K562 (cell line): ENCODE measurements around the gene TSPAN1. TPM values are rescaled to one million over a fixed set of nuclear protein-coding genes. Genes with fewer than 3 reads are reported as not detected.

Experiments
- CREM ChIP-seq: IDR thresholded peaks from 2 replicates; pipeline ENCODE4 v1.6.1; 2014; ENCODE audit warnings: antibody characterized with exemption, low read depth
- GMEB1 ChIP-seq: fragments of 250-450 bp; sonication (Bioruptor Pico); IDR thresholded peaks from 2 replicates; pipeline ENCODE4 v1.4.0; 2020; ENCODE audit warnings: mild to moderate bottlenecking
- KDM5B ChIP-seq: fragments of 200-600 bp; sonication (generic); IDR thresholded peaks from 2 replicates; pipeline ENCODE4 v1.6.1; 2012; ENCODE audit warnings: low read depth, mild to moderate bottlenecking, moderate library complexity, low read length, control low read depth, inconsistent platforms; ENCODE audit not compliant: insufficient replicate concordance
- RFX5 ChIP-seq: IDR thresholded peaks from 2 replicates; pipeline ENCODE4 v1.6.1; 2011; ENCODE audit warnings: low read depth, mild to moderate bottlenecking, improper control_type of control experiment, low read length
- SRF ChIP-seq, 2 experiments: fragments of 250-450, 450-650 bp in 1 of 2; sonication (Bioruptor Pico) in 1 of 2; sonication (generic) in 1 of 2; formaldehyde crosslinking; IDR thresholded peaks; 2 replicates each; pipeline versions ENCODE4 v1.5.0 to v1.5.1; 2020 to 2022; ENCODE audit warnings: mild to moderate bottlenecking in 1 of 2, missing genetic modification reagents in 1 of 2
- SRSF1 ChIP-seq: fragments of 200-400 bp; formaldehyde crosslinking; IDR thresholded peaks from 2 replicates; pipeline ENCODE4 v1.6.1; 2017; ENCODE audit warnings: mild to moderate bottlenecking, low read depth, low read length, moderate library complexity
- XRCC4 ChIP-seq: IDR thresholded peaks from one replicate; pipeline ENCODE4 v1.6.1; 2011; ENCODE audit not compliant: insufficient read depth, insufficient read length; ENCODE audit errors: extremely low read depth
- polyA plus RNA-seq, 8 experiments: library from polyadenylated mRNA; depleted of rRNA in 4 of 8; stranded (reverse) in 5 of 8; unstranded in 3 of 8; fragments of >200 nt; fragmentation: Nextera tagmentation in 2 of 8; fragmentation: Illumina TruSeq in 1 of 8; extraction: Ambion mirVana in 2 of 8; extraction: Trizol in 1 of 8; gene quantifications; 2 replicates each; pipeline versions ENCODE4 v1.2.1 to v1.2.3, GENCODE V29; 2011 to 2014; ENCODE audit warnings: inconsistent platforms in 1 of 8, missing spikeins in 1 of 8
- total RNA-seq, 7 experiments: library from RNA; depleted of rRNA in 6 of 7; stranded (reverse); fragments of >200 nt in 6 of 7; fragmentation: Illumina TruSeq in 2 of 7; extraction: Trizol in 2 of 7; gene quantifications; 2 replicates each; pipeline versions ENCODE4 v1.2.1 to v1.2.3, GENCODE V29; 2011 to 2021; ENCODE audit warnings: low replicate concordance in 1 of 7
- TF ChIP-seq, protein P1 (sequence below): sonication (generic); formaldehyde crosslinking; IDR thresholded peaks from 2 replicates; pipeline ENCODE4 v1.8.1; 2023; ENCODE audit warnings: missing genetic modification reagents, mild to moderate bottlenecking, borderline replicate concordance
- TF ChIP-seq, protein P2 (sequence below): fragments of 450-650 bp; IDR thresholded peaks from 2 replicates; pipeline ENCODE4 v1.6.1; 2016; ENCODE audit warnings: borderline replicate concordance

The TSPAN1 gene
- total and polyA plus RNA-seq, 9 of the 15 experiments (the other 6 are each of a cell fraction or from before 2014, with no cell fraction given), result 0.58 TPM; not detected in 8

DNA sequence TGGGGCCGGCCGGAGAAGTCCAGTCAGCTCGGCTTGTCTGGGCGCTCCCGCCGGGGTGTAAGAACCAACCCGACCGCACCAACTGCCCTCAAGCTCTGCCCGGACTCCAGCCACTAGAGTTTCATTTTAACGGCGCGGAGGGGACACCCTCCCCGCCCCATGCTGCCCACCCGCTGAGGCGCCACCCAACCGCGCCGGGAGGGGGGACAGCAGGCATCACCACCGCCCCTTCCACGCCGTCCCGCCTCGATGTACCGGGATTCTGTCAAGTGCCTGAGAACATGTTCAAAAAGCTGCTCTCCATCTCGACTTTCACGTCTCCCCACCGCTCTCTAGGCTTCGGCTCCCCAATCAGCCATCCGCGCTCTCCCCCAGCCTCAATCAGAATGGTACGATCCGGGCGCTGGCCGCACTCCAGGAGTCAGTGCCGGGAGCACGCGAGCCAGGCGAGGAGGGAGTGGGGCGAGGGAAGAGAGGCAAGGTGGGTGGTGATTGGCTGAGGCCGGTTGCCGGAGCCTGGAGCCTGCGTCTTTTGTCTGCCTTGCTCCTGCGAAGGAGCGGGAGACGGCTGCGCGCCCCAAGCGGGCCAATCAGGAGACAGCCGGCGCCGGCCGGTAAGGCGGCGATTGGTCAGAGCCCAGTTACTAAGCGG lies 42.2 kb upstream of the TSPAN1 start, which contains the start of gene PIK3R3 (continued):
- TF ChIP-seq, protein P1, sequence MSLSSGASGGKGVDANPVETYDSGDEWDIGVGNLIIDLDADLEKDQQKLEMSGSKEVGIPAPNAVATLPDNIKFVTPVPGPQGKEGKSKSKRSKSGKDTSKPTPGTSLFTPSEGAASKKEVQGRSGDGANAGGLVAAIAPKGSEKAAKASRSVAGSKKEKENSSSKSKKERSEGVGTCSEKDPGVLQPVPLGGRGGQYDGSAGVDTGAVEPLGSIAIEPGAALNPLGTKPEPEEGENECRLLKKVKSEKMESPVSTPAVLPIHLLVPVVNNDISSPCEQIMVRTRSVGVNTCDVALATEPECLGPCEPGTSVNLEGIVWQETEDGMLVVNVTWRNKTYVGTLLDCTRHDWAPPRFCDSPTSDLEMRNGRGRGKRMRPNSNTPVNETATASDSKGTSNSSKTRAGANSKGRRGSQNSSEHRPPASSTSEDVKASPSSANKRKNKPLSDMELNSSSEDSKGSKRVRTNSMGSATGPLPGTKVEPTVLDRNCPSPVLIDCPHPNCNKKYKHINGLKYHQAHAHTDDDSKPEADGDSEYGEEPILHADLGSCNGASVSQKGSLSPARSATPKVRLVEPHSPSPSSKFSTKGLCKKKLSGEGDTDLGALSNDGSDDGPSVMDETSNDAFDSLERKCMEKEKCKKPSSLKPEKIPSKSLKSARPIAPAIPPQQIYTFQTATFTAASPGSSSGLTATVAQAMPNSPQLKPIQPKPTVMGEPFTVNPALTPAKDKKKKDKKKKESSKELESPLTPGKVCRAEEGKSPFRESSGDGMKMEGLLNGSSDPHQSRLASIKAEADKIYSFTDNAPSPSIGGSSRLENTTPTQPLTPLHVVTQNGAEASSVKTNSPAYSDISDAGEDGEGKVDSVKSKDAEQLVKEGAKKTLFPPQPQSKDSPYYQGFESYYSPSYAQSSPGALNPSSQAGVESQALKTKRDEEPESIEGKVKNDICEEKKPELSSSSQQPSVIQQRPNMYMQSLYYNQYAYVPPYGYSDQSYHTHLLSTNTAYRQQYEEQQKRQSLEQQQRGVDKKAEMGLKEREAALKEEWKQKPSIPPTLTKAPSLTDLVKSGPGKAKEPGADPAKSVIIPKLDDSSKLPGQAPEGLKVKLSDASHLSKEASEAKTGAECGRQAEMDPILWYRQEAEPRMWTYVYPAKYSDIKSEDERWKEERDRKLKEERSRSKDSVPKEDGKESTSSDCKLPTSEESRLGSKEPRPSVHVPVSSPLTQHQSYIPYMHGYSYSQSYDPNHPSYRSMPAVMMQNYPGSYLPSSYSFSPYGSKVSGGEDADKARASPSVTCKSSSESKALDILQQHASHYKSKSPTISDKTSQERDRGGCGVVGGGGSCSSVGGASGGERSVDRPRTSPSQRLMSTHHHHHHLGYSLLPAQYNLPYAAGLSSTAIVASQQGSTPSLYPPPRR (CRISPR knock-in tag), result peak; percentile 87; the same call in 1 of the 2 replicates
- no peak for TF ChIP-seq XRCC4
- no peak for TF ChIP-seq SRSF1
- TF ChIP-seq CREM, result peak; percentile 82
- peak; percentile 30; the same call in 1 of the 2 replicates for TF ChIP-seq GMEB1
- peak in 1 of 2 experiments; percentile 73; a peak in 3 of 4 replicates for TF ChIP-seq SRF (CRISPR knock-in tag; IDR thresholded peaks at IDR 0.05)
- TF ChIP-seq, protein P2, sequence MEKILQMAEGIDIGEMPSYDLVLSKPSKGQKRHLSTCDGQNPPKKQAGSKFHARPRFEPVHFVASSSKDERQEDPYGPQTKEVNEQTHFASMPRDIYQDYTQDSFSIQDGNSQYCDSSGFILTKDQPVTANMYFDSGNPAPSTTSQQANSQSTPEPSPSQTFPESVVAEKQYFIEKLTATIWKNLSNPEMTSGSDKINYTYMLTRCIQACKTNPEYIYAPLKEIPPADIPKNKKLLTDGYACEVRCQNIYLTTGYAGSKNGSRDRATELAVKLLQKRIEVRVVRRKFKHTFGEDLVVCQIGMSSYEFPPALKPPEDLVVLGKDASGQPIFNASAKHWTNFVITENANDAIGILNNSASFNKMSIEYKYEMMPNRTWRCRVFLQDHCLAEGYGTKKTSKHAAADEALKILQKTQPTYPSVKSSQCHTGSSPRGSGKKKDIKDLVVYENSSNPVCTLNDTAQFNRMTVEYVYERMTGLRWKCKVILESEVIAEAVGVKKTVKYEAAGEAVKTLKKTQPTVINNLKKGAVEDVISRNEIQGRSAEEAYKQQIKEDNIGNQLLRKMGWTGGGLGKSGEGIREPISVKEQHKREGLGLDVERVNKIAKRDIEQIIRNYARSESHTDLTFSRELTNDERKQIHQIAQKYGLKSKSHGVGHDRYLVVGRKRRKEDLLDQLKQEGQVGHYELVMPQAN, result peak; percentile 41; the same call in 1 of the 2 replicates
- peak; percentile 98 for TF ChIP-seq KDM5B
- peak; percentile 91 for TF ChIP-seq RFX5
